Caco-2 (cell line): Measurements from ENCODE around the gene DUSP18. TPM values are rescaled to one million over a fixed set of nuclear protein-coding genes. Genes with fewer than 3 reads are reported as not detected.

Source experiments
- BruUV-seq: library from RNA; stranded (reverse); fragments of 400-500 nt; replicated peaks from 2 replicates; lab custom pipeline; 2021; lab: Mats Ljungman, UMichigan
- CTCF ChIA-PET: fragments of 300-600 bp; sonication (Branson Sonifier 250); formaldehyde crosslinking; loops from one replicate; lab custom pipeline; 2022; ENCODE audit warnings: antibody characterized with exemption; lab: Charles Lee
- POLR2A ChIA-PET: fragments of 300-600 bp; sonication (Branson Sonifier 250); formaldehyde crosslinking; loops from one replicate; lab custom pipeline; 2022; ENCODE audit warnings: antibody characterized with exemption; lab: Charles Lee
- DNase-seq, 2 experiments: peaks; one replicate each; pipeline versions ENCODE4 v3.0.0 to v3.0.0-alpha.2; 2020 to 2022
- H3K27me3 ChIP-seq: replicated peaks from 2 replicates; pipeline ENCODE4 v1.6.0; 2011; ENCODE audit warnings: low read length; ENCODE audit not compliant: control insufficient read depth, insufficient read depth
- H3K36me3 ChIP-seq: 2 replicates; pipeline ENCODE4 v1.5.1; 2011; ENCODE audit warnings: low read length; ENCODE audit not compliant: control insufficient read depth, insufficient read depth
- H3K4me1 ChIP-seq: fragments of 250-450 bp; sonication (Bioruptor Pico); 2 replicates; pipeline ENCODE4 v1.5.1; 2020; ENCODE audit warnings: mild to moderate bottlenecking
- H3K4me3 ChIP-seq: 2 replicates; pipeline ENCODE4 v1.5.1; 2011; ENCODE audit warnings: low read depth, mild to moderate bottlenecking, control low read depth, low read length
- H3K9me3 ChIP-seq: fragments of 250-450 bp; sonication (Bioruptor Pico); 2 replicates; pipeline ENCODE4 v1.5.1; 2020; ENCODE audit warnings: mild to moderate bottlenecking, moderate library complexity
- H3K27ac Mint-ChIP-seq: one replicate; pipeline ENCODE4 v1.8.0; 2022; ENCODE audit warnings: mixed read lengths; ENCODE audit not compliant: unreplicated experiment
- H3K27me3 Mint-ChIP-seq: one replicate; pipeline ENCODE4 v1.8.0; 2022; ENCODE audit warnings: mixed read lengths; ENCODE audit not compliant: insufficient read depth, unreplicated experiment
- H3K36me3 Mint-ChIP-seq: one replicate; pipeline ENCODE4 v1.8.0; 2022; ENCODE audit warnings: mild to moderate bottlenecking, mixed read lengths; ENCODE audit not compliant: insufficient read depth, unreplicated experiment
- H3K4me1 Mint-ChIP-seq: one replicate; pipeline ENCODE4 v1.8.0; 2022; ENCODE audit warnings: low read depth, mixed read lengths; ENCODE audit not compliant: unreplicated experiment
- H3K4me3 Mint-ChIP-seq: one replicate; pipeline ENCODE4 v1.8.0; 2022; ENCODE audit warnings: mild to moderate bottlenecking, moderate library complexity, mixed read lengths; ENCODE audit not compliant: unreplicated experiment
- H3K9me3 Mint-ChIP-seq: one replicate; pipeline ENCODE4 v1.8.0; 2022; ENCODE audit warnings: mixed read lengths; ENCODE audit not compliant: unreplicated experiment
- intact Hi-C: fragments of 100-400 bp; cut with micrococcal nuclease; formaldehyde crosslinking; loops from one replicate; pipeline ENCODE4 v1.10.0; 2022; ENCODE audit not compliant: unreplicated experiment
- total RNA-seq: library from RNA; stranded (reverse); gene quantifications from 2 replicates; pipeline ENCODE4 v1.2.3, GENCODE V29; 2022
- TF ChIP-seq, protein P1 (sequence below), 2 experiments: fragments of 200-600 bp in 1 of 2; IDR thresholded peaks; 1 replicate in 1 of 2; 2 replicates in 1 of 2; pipeline versions ENCODE4 v1.5.1 to v1.8.0; 2011 to 2022; ENCODE audit warnings: antibody characterized with exemption in 1 of 2, control low read depth in 1 of 2, inconsistent platforms in 1 of 2, low read depth in 1 of 2, low read length in 1 of 2, mild to moderate bottlenecking in 1 of 2, moderate library complexity in 1 of 2; ENCODE audit not compliant: insufficient read depth in 1 of 2, severe bottlenecking in 1 of 2, unreplicated experiment in 1 of 2

DUSP18 gene
- total RNA-seq, 1 experiment from 2014 or later, result 6.0 TPM

DNA sequence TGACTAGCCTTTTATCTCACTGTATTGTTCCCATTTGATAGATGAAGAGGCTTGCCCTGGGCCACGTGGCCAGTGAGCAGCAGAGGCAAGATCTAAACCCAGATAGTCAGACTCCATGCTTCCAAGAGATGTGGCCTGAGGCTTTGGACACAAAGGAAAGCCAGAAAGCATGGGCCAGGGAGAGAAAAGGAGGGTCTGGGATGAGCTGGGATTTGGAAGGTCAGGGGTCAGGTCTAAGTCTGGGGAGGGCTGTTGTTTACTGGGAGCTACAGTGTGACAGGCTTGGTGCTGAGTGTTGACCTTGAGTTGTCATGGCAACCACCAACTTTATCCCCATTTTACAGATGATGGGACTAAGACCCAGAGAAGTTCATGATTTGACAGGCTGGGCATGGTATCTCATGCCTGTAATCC is 30.0 kb downstream of the DUSP18 start:
- ChIA-PET CTCF (interaction anchor here (0.7 kb wide), 1 partner anchor 442 kb away, joined by 10 read pairs; no protein-coding TSS in a partner anchor), POLR2A (no interaction called here)
- Mint-ChIP-seq H3K9me3 (no peaks in the 10 kb centered on the region), H3K36me3 (peaks cover 6% of the 10 kb centered on the region), H3K27ac (no peak overlapping the region), H3K4me1 (no peaks in the 10 kb centered on the region), H3K27me3 (no peaks in the 10 kb centered on the region), H3K4me3 (no peak overlapping the region)
- Histone ChIP-seq H3K36me3 (no peaks in the 10 kb centered on the region), H3K4me1 (peaks cover 13% of the 10 kb centered on the region), H3K9me3 (no peaks in the 10 kb centered on the region), H3K27me3 (no peaks in the 10 kb centered on the region), H3K4me3 (no peak overlapping the region)
- TF ChIP-seq, protein P1, sequence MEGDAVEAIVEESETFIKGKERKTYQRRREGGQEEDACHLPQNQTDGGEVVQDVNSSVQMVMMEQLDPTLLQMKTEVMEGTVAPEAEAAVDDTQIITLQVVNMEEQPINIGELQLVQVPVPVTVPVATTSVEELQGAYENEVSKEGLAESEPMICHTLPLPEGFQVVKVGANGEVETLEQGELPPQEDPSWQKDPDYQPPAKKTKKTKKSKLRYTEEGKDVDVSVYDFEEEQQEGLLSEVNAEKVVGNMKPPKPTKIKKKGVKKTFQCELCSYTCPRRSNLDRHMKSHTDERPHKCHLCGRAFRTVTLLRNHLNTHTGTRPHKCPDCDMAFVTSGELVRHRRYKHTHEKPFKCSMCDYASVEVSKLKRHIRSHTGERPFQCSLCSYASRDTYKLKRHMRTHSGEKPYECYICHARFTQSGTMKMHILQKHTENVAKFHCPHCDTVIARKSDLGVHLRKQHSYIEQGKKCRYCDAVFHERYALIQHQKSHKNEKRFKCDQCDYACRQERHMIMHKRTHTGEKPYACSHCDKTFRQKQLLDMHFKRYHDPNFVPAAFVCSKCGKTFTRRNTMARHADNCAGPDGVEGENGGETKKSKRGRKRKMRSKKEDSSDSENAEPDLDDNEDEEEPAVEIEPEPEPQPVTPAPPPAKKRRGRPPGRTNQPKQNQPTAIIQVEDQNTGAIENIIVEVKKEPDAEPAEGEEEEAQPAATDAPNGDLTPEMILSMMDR (IDR thresholded peaks at IDR 0.05; ENCODE audit: insufficient read depth in 1 of 2, low read depth in 1 of 2, low read length in 1 of 2, severe bottlenecking in 1 of 2, unreplicated experiment in 1 of 2), result no peak
- BruUV-seq, result no TSS peak
- intact Hi-C loops, result no loop called here
- no peak for DNase-seq

DNA sequence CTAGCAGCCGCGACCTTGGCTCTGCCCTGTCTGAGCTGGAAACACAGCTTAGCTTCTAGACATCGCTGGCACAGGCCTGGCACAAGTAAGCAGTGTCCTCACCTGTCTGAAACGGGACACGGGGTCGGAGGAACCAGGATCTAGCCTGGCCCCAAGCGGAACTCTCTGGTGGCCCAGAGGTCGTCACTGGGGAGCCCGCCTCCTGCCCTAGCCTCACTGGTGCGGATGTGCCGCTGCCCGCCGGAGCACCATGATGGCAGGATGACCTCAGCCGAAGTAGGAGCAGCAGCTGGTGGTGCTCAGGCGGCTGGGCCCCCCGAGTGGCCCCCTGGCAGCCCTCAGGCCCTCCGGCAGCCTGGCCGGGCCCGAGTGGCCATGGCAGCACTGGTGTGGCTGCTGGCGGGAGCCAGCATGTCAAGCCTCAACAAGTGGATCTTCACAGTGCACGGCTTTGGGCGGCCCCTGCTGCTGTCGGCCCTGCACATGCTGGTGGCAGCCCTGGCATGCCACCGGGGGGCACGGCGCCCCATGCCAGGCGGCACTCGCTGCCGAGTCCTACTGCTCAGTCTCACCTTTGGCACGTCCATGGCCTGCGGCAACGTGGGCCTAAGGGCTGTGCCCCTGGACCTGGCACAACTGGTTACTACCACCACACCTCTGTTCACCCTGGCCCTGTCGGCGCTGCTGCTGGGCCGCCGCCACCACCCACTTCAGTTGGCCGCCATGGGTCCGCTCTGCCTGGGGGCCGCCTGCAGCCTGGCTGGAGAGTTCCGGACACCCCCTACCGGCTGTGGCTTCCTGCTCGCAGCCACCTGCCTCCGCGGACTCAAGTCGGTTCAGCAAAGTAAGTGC is 31.2 kb downstream of the DUSP18 start:
- Mint-ChIP-seq H3K4me1 (no peaks in the 10 kb centered on the region), H3K9me3 (no peaks in the 10 kb centered on the region), H3K27me3 (no peaks in the 10 kb centered on the region), H3K27ac (no peak overlapping the region), H3K36me3 (peaks cover 6% of the 10 kb centered on the region), H3K4me3 (peak overlapping the region; percentile 66)
- H3K4me3 ChIP-seq, result peak overlapping the region; percentile 54
- no TSS peak for BruUV-seq
- DNase-seq, result peak in 1 of 2 experiments; percentile 20
- H3K9me3 ChIP-seq, result no peaks in the 10 kb centered on the region
- no peaks in the 10 kb centered on the region for H3K36me3 ChIP-seq
- TF ChIP-seq, protein P1 (IDR thresholded peaks at IDR 0.05; ENCODE audit: insufficient read depth in 1 of 2, low read depth in 1 of 2, low read length in 1 of 2, severe bottlenecking in 1 of 2, unreplicated experiment in 1 of 2), result no peak
- intact Hi-C loops, result no loop called here
- H3K27me3 ChIP-seq, result no peaks in the 10 kb centered on the region
- CTCF ChIA-PET, result interaction anchor here (0.6 to 3.2 kb wide), 6 partner anchors 10 to 428 kb away, joined by 3 to 94 read pairs (median 4); partner anchors contain the start of gene TCN2
- peaks cover 13% of the 10 kb centered on the region for H3K4me1 ChIP-seq
- POLR2A ChIA-PET, result no interaction called here

DNA sequence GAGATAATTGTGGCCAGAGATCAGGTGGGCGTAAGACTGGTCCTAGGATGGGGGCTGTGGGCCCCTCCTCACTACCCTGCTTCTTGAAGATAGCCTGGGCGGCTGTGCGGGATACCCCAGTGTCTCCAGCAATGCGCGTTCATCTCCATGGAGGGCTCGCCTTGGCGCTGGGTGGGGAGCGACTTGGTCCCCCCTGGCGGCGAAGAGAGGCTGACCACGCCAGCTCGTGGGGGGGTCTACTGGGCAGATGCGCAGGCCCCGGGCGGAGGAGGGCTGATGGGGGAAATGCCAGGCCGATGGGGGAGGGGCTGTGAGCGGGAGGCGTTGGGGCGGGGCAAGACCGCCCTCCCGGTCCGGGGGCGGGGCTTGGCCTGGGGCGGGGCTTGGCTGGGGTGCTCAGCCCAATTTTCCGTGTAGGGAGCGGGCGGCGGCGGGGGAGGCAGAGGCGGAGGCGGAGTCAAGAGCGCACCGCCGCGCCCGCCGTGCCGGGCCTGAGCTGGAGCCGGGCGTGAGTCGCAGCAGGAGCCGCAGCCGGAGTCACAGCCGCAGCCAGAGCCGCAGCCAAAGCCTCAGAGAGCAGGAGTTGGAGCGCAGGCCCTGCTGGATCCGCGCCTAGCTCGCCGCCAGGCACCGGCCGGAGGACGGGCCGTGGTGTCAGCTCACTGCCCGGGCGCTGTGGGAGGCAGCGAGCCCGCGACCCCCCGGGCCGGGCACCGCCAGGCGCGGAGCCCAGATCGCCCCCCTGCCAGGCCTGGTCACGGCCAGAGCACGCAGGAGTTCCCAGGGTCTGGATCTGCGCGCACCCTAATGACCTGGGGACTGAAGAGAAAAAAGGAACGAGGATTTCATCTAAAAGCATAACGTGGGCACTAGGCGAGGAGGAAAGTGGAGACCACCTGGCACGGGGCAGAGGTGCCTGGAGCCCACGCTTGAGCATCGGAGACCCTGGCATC is 32.1 kb downstream of the DUSP18 start, which contains the start of gene SLC35E4:
Gene SLC35E4, plus strand, starts transcription at position 509 of the 953 bp plus-strand sequence. CDS start 670 bp downstream, outside the sequence.
- Mint-ChIP-seq H3K4me1 (no peaks in the 10 kb centered on the region), H3K27me3 (no peaks in the 10 kb centered on the region), H3K27ac (no peak within 1 kb of the TSS), H3K4me3 (peak within 1 kb of the TSS; percentile 66), H3K9me3 (peaks cover 5% of the 10 kb centered on the region), H3K36me3 (peaks cover 6% of the 10 kb centered on the region)
- no peaks in the 10 kb centered on the region for H3K9me3 ChIP-seq
- peaks cover 13% of the 10 kb centered on the region for H3K4me1 ChIP-seq
- ChIA-PET POLR2A (no interaction called here), CTCF (interaction anchor here (0.6 to 3.2 kb wide), 17 partner anchors 9 to 428 kb away, joined by 3 to 94 read pairs (median 4); partner anchors contain the start of genes DUSP18 and TCN2)
- BruUV-seq, result no TSS peak
- peak; percentile 84 to 89 for DNase-seq
- H3K36me3 ChIP-seq, result no peaks in the 10 kb centered on the region
- TF ChIP-seq, protein P1 (IDR thresholded peaks at IDR 0.05; ENCODE audit: insufficient read depth in 1 of 2, low read depth in 1 of 2, low read length in 1 of 2, severe bottlenecking in 1 of 2, unreplicated experiment in 1 of 2), result peak in 1 of 2 experiments; percentile 53
- no peaks in the 10 kb centered on the region for H3K27me3 ChIP-seq
- peak within 1 kb of the TSS; percentile 54 for H3K4me3 ChIP-seq
- intact Hi-C loops, result loop anchor here (1.0 to 2.0 kb wide), 2 partner anchors 32 to 285 kb away; partner anchors contain the start of gene DUSP18
